RCC 7860 (cell line): ENCODE data around the gene GART.
"Not testable (repeated sequence)": the region's sequence is repeated elsewhere in the genome, so short reads cannot be mapped to it uniquely, and the experiment has no call there.

Experiments used
- DNase-seq: peaks from one replicate; pipeline ENCODE4 v3.0.0-alpha.2; 2015; ENCODE audit warnings: low spot score
- FAIRE-seq: peaks from 2 replicates; lab custom pipeline; 2012; peaks lifted over from hg19 to GRCh38; lab: Jason Lieb, UNC

GART gene

GRCh38 chr21:33522297-33522952 lies 19.5 kb downstream of the GART start:
- DNase-seq (no peak), FAIRE-seq (no peak)

- FAIRE-seq (no peak), DNase-seq (no peak)
Measured at GRCh38 chr21:33518899-33519298, 23.0 kb downstream of the GART start.

GRCh38 chr21:33514229-33514628 lies 27.7 kb downstream of the GART start:
- FAIRE-seq (no peak), DNase-seq (no peak)

GRCh38 chr21:33512481-33512880 lies 29.4 kb downstream of the GART start:
- no peak for DNase-seq
- no peak for FAIRE-seq

- DNase-seq: no peak
- FAIRE-seq: no peak
Measured at GRCh38 chr21:33511639-33512038, 30.3 kb downstream of the GART start.

- DNase-seq: no peak
- no peak for FAIRE-seq
Measured at GRCh38 chr21:33510826-33511225, 31.1 kb downstream of the GART start.

GRCh38 chr21:33507003-33507402 lies 34.9 kb downstream of the GART start:
- not testable (repeated sequence) for FAIRE-seq, DNase-seq

GRCh38 chr21:33505833-33506232 lies 36.1 kb downstream of the GART start:
- DNase-seq (no peak), FAIRE-seq (no peak)

- FAIRE-seq (no peak), DNase-seq (no peak)
Measured at GRCh38 chr21:33496345-33496744, 45.6 kb downstream of the GART start.

- no peak for FAIRE-seq
Measured at GRCh38 chr21:33495743-33496142, 46.2 kb downstream of the GART start.

GRCh38 chr21:33493756-33494155 lies 48.2 kb downstream of the GART start:
- DNase-seq: no peak
- no peak for FAIRE-seq

More at GRCh38 chr21:33495743-33496142, 46.2 kb downstream of the GART start:
- no peak for DNase-seq

- no peak for DNase-seq
Measured at GRCh38 chr21:33492571-33492970, 49.3 kb downstream of the GART start.

GRCh38 chr21:33491373-33492102 lies 50.4 kb downstream of the GART start, which contains the start of gene DNAJC28:
DNAJC28 (minus strand) TSS chr21:33491716; CDS start chr21:33489393, 2,323 bp downstream.
- DNase-seq (peak; percentile 78), FAIRE-seq (no peak)

More at GRCh38 chr21:33492571-33492970, 49.3 kb downstream of the GART start:
- no peak for FAIRE-seq

GRCh38 chr21:33490991-33491372 lies 50.9 kb downstream of the GART start:
- FAIRE-seq (no peak), DNase-seq (no peak)

GRCh38 chr21:33488936-33489335 lies 53.0 kb downstream of the GART start:
- DNase-seq: no peak
- no peak for FAIRE-seq

GRCh38 chr21:33487996-33488395 lies 53.9 kb downstream of the GART start:
- DNase-seq (no peak), FAIRE-seq (no peak)

- FAIRE-seq (no peak), DNase-seq (peak; percentile 46)
Measured at GRCh38 chr21:33481314-33481943, 60.5 kb downstream of the GART start.

- FAIRE-seq (no peak), DNase-seq (no peak)
Measured at GRCh38 chr21:33480481-33481103, 61.3 kb downstream of the GART start.

- FAIRE-seq: no peak
- peak; percentile 89 for DNase-seq
Measured at GRCh38 chr21:33479679-33480480, 62.0 kb downstream of the GART start, which contains the start of gene TMEM50B. TMEM50B (minus strand) TSS chr21:33479974; CDS start chr21:33468885, 11,089 bp downstream.

GRCh38 chr21:33478935-33479678 lies 62.8 kb downstream of the GART start:
- DNase-seq (no peak), FAIRE-seq (no peak)
